Measurements from ENCODE around the gene GSG1.

Gene GSG1

GRCh38 chr12:13099066-13099843, 4.2 kb downstream of the GSG1 start:
- TF ChIP-seq EGR1 (IDR thresholded peaks at IDR 0.05) (no peak), MAX (IDR thresholded peaks at IDR 0.05) (0 out of 2 replicates have a peak, but pooled peaks have one; percentile 17)

DNA sequence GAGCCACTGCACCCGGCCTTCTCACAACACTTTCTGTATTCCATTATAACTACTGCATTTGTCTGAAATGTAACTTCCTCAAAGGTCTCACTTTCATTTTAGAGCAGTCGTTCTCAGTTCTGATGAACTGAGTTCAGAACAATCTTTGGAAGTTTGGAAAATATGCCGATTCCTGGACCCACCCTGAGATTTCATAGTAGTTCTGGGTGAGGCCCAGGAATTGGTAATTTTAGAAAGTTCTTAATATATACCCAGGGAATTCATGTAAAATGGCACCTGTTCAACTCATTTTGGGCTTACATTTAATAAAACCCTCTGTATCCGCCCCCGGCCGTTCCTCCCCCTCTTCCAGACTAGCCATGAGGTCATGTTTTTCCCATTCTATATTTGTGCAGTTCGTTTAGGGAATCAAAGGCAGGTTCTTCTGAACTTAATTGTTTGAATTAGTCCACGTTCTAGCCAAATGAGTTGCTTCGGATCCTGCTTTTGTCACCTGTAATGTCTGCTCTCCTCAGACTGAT, 5.9 kb downstream of the GSG1 start:
- TF ChIP-seq EGR1 (IDR thresholded peaks at IDR 0.05), result peak; percentile 24; the same call in 1 of the 2 replicates
- no peak for TF ChIP-seq YY1 (IDR thresholded peaks at IDR 0.05; ENCODE audit: low read depth)

DNA sequence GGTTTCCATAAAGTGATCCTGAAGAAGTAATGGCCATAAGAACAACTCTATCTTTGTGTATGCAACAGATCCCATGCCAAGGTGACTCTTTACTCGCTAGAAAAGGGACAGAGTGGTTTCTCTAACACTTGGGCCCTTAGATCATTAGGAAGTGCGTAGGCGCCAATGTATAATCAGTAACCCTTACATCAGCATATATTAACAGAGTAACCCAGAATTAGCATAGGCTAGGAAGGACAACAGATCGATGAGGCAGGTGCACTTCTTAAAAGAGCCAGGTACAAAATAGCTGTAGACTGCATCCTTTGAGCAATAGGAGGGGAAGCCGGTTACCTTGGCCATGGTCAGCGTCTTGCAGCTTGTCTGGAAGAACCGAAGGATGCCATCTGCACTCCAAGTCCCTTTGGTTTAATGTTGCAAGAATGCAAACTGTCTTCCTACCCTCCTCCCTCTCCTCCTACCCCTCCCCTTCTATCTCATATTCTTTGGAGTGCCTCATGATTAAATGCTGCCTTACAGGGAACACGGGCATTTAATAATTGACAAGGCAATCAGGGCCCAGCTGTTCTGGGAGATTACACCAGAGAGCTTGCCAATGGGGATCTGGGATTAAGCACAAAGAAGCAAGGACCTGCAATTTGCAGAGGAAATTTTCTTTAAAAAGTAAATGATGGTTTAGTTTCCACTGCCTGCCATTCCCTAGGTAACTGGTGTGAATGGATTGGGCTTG, 8.0 kb downstream of the GSG1 start:
- TF ChIP-seq YY1 (IDR thresholded peaks at IDR 0.05; ENCODE audit: low read depth), result no peak
- no peak for TF ChIP-seq USF1 (IDR thresholded peaks at IDR 0.05)
- TF ChIP-seq TAF1 (IDR thresholded peaks at IDR 0.05; ENCODE audit: low read depth), result no peak
- no peak for TF ChIP-seq TEAD4 (IDR thresholded peaks at IDR 0.05)
- TF ChIP-seq RAD21 (IDR thresholded peaks at IDR 0.05; ENCODE audit: low read depth), result no peak
- TF ChIP-seq NFIC (IDR thresholded peaks at IDR 0.05), result no peak
- TF ChIP-seq ZBTB7A (IDR thresholded peaks at IDR 0.05; ENCODE audit: low read depth), result no peak
- TF ChIP-seq MAX (IDR thresholded peaks at IDR 0.05), result no peak
- TF ChIP-seq, protein P1, sequence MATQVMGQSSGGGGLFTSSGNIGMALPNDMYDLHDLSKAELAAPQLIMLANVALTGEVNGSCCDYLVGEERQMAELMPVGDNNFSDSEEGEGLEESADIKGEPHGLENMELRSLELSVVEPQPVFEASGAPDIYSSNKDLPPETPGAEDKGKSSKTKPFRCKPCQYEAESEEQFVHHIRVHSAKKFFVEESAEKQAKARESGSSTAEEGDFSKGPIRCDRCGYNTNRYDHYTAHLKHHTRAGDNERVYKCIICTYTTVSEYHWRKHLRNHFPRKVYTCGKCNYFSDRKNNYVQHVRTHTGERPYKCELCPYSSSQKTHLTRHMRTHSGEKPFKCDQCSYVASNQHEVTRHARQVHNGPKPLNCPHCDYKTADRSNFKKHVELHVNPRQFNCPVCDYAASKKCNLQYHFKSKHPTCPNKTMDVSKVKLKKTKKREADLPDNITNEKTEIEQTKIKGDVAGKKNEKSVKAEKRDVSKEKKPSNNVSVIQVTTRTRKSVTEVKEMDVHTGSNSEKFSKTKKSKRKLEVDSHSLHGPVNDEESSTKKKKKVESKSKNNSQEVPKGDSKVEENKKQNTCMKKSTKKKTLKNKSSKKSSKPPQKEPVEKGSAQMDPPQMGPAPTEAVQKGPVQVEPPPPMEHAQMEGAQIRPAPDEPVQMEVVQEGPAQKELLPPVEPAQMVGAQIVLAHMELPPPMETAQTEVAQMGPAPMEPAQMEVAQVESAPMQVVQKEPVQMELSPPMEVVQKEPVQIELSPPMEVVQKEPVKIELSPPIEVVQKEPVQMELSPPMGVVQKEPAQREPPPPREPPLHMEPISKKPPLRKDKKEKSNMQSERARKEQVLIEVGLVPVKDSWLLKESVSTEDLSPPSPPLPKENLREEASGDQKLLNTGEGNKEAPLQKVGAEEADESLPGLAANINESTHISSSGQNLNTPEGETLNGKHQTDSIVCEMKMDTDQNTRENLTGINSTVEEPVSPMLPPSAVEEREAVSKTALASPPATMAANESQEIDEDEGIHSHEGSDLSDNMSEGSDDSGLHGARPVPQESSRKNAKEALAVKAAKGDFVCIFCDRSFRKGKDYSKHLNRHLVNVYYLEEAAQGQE (IDR thresholded peaks at IDR 0.05; ENCODE audit: low read depth), result no peak
- no peak for TF ChIP-seq CEBPB (IDR thresholded peaks at IDR 0.05)
- TF ChIP-seq EGR1 (IDR thresholded peaks at IDR 0.05), result no peak

DNA sequence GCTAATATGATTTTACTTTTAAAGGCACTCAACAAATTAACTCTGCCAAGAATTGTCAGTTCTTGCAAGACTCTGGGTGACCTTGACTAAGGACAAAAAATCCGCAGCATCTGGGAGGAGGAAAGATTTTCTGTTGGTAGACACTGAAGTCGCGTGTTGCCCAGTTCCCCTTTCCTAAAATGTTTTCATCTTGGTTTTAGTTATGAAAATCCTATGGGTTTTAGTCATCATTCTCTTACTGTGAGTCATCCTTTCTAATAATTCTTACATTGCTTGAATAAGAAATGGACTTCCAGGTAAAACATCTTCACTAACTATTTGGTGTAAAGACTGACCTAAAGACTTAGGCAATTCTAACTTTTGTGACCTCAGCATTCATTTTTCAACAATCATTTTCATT, 9.1 kb downstream of the GSG1 start:
- no peak for TF ChIP-seq USF1 (IDR thresholded peaks at IDR 0.05)
- TF ChIP-seq ZBTB7A (IDR thresholded peaks at IDR 0.05; ENCODE audit: low read depth), result no peak
- TF ChIP-seq CREB1 (IDR thresholded peaks at IDR 0.05; ENCODE audit: low read depth), result no peak
- TF ChIP-seq, protein P1 (IDR thresholded peaks at IDR 0.05; ENCODE audit: low read depth), result no peak
- TF ChIP-seq RAD21 (IDR thresholded peaks at IDR 0.05; ENCODE audit: low read depth), result no peak
- TF ChIP-seq EP300 (IDR thresholded peaks at IDR 0.05; ENCODE audit: borderline replicate concordance), result no peak
- TF ChIP-seq YY1 (IDR thresholded peaks at IDR 0.05; ENCODE audit: low read depth), result no peak
- TF ChIP-seq NFIC (IDR thresholded peaks at IDR 0.05), result no peak
- no peak for TF ChIP-seq FOXM1 (IDR thresholded peaks at IDR 0.05; ENCODE audit: borderline replicate concordance, low read depth)
- TF ChIP-seq CEBPB (IDR thresholded peaks at IDR 0.05), result no peak
- no peak for TF ChIP-seq EGR1 (IDR thresholded peaks at IDR 0.05)
- TF ChIP-seq TEAD4 (IDR thresholded peaks at IDR 0.05), result no peak
- TF ChIP-seq TCF12 (IDR thresholded peaks at IDR 0.05; ENCODE audit: low read depth), result no peak
- no peak for TF ChIP-seq MAX (IDR thresholded peaks at IDR 0.05)
- TF ChIP-seq TAF1 (IDR thresholded peaks at IDR 0.05; ENCODE audit: low read depth), result no peak

- TF ChIP-seq CEBPB (IDR thresholded peaks at IDR 0.05) (no peak), EP300 (IDR thresholded peaks at IDR 0.05; ENCODE audit: borderline replicate concordance) (no peak), TAF1 (IDR thresholded peaks at IDR 0.05; ENCODE audit: low read depth) (no peak), RAD21 (IDR thresholded peaks at IDR 0.05; ENCODE audit: low read depth) (no peak), NFIC (IDR thresholded peaks at IDR 0.05) (peak; percentile 29)
- TF ChIP-seq, protein P1 (IDR thresholded peaks at IDR 0.05; ENCODE audit: low read depth), result no peak
These were observed 9.6 kb downstream of the GSG1 start for GRCh38 chr12:13093848-13094220.
